WTC11 (cell line): ENCODE data around the gene ACP1. TPM values are rescaled to one million over a fixed set of nuclear protein-coding genes. Genes with fewer than 3 reads are reported as not detected.

Source experiments
- ATAC-seq: fragments of 200-7000 bp; cut with Tn5 transposase; 2 replicates; pipeline ENCODE4 v1.10.0; 2021; ENCODE audit warnings: mild to moderate bottlenecking, moderate library complexity
- CTCF ChIA-PET: fragments of 300-600 bp; sonication (Branson Sonifier 250); formaldehyde crosslinking; loops from one replicate; lab custom pipeline; 2021; ENCODE audit warnings: antibody characterized with exemption; lab: Charles Lee
- POLR2A ChIA-PET: fragments of 350-600 bp; sonication (Branson Sonifier 250); formaldehyde crosslinking; loops from one replicate; lab custom pipeline; 2021; ENCODE audit warnings: antibody characterized with exemption; lab: Charles Lee
- DNase-seq: peaks from one replicate; pipeline ENCODE4 v3.0.0; 2021; ENCODE audit warnings: low spot score
- H3K27ac Mint-ChIP-seq: 2 replicates; pipeline ENCODE4 v1.8.0; 2021; ENCODE audit warnings: mixed read lengths
- H3K27me3 Mint-ChIP-seq: 2 replicates; pipeline ENCODE4 v1.8.0; 2021; ENCODE audit warnings: low read depth, mild to moderate bottlenecking, moderate library complexity, mixed read lengths
- H3K36me3 Mint-ChIP-seq: 2 replicates; pipeline ENCODE4 v1.8.0; 2021; ENCODE audit warnings: mixed read lengths
- H3K4me1 Mint-ChIP-seq: 2 replicates; pipeline ENCODE4 v1.8.0; 2022; ENCODE audit warnings: mixed read lengths
- H3K4me3 Mint-ChIP-seq: 2 replicates; pipeline ENCODE4 v1.8.0; 2021; ENCODE audit warnings: mild to moderate bottlenecking, moderate library complexity, mixed read lengths
- H3K9me3 Mint-ChIP-seq: 2 replicates; pipeline ENCODE4 v1.8.0; 2021; ENCODE audit warnings: mixed read lengths
- CREM ChIP-seq: sonication (generic); formaldehyde crosslinking; IDR thresholded peaks from 2 replicates; pipeline ENCODE4 v1.8.1; 2022; ENCODE audit warnings: mild to moderate bottlenecking, missing genetic modification reagents, moderate library complexity
- KAT7 ChIP-seq: sonication (generic); formaldehyde crosslinking; IDR thresholded peaks from 2 replicates; pipeline ENCODE4 v1.8.1; 2023; ENCODE audit warnings: missing genetic modification reagents, mild to moderate bottlenecking, borderline replicate concordance
- MAX ChIP-seq: sonication (generic); formaldehyde crosslinking; IDR thresholded peaks from 2 replicates; pipeline ENCODE4 v1.8.0; 2022; ENCODE audit warnings: mild to moderate bottlenecking, missing genetic modification reagents
- NFATC4 ChIP-seq: fragments of 250-450 bp; sonication (Bioruptor Pico); IDR thresholded peaks from 2 replicates; pipeline ENCODE4 v1.9.0; 2021; ENCODE audit warnings: mild to moderate bottlenecking
- NFYB ChIP-seq: sonication (generic); formaldehyde crosslinking; conservative IDR thresholded peaks from 2 replicates; pipeline ENCODE4 v1.8.0; 2022; ENCODE audit warnings: low read depth, missing genetic modification reagents
- NR3C1 ChIP-seq: sonication (generic); formaldehyde crosslinking; conservative IDR thresholded peaks from 2 replicates; pipeline ENCODE4 v1.8.1; 2023; ENCODE audit warnings: low read depth, mild to moderate bottlenecking, missing genetic modification reagents
- PRRX2 ChIP-seq: fragments of 250-450 bp; sonication (Bioruptor Pico); IDR thresholded peaks from 2 replicates; pipeline ENCODE4 v1.8.0; 2021; ENCODE audit warnings: mild to moderate bottlenecking
- RELA ChIP-seq: sonication (generic); formaldehyde crosslinking; IDR thresholded peaks from 2 replicates; pipeline ENCODE4 v1.8.1; 2022; ENCODE audit warnings: missing genetic modification reagents, mild to moderate bottlenecking, borderline replicate concordance
- RORB ChIP-seq: fragments of 250-450 bp; sonication (Bioruptor Pico); IDR thresholded peaks from 2 replicates; pipeline ENCODE4 v1.9.0; 2021; ENCODE audit warnings: mild to moderate bottlenecking
- SMAD3 ChIP-seq: sonication (generic); formaldehyde crosslinking; IDR thresholded peaks from 2 replicates; pipeline ENCODE4 v1.8.0; 2022; ENCODE audit warnings: missing genetic modification reagents, mild to moderate bottlenecking, borderline replicate concordance
- STAT6 ChIP-seq: sonication (generic); formaldehyde crosslinking; conservative IDR thresholded peaks from 2 replicates; pipeline ENCODE4 v1.8.1; 2023; ENCODE audit warnings: mild to moderate bottlenecking, low read depth, missing genetic modification reagents, moderate library complexity
- TP53 ChIP-seq: sonication (generic); formaldehyde crosslinking; IDR thresholded peaks from 2 replicates; pipeline ENCODE4 v1.8.1; 2023; ENCODE audit warnings: mild to moderate bottlenecking, missing genetic modification reagents
- ZNF121 ChIP-seq: sonication (generic); formaldehyde crosslinking; IDR thresholded peaks from 2 replicates; pipeline ENCODE4 v1.8.0; 2023; ENCODE audit warnings: missing genetic modification reagents
- ZNF416 ChIP-seq: fragments of 250-450 bp; sonication (Bioruptor Pico); IDR thresholded peaks from 2 replicates; pipeline ENCODE4 v1.9.0; 2021; ENCODE audit warnings: mild to moderate bottlenecking, inconsistent platforms
- total RNA-seq: library from RNA; stranded (reverse); gene quantifications from 3 replicates; pipeline ENCODE4 v1.2.3, GENCODE V29; 2021
- TF ChIP-seq, protein P1 (sequence below): fragments of 250-450 bp; sonication (Bioruptor Pico); IDR thresholded peaks from 2 replicates; pipeline ENCODE4 v1.9.0; 2021; ENCODE audit warnings: mild to moderate bottlenecking, borderline replicate concordance
- TF ChIP-seq, protein P2 (sequence below): fragments of 250-450 bp; sonication (Bioruptor Pico); IDR thresholded peaks from 2 replicates; pipeline ENCODE4 v1.9.0; 2021; ENCODE audit warnings: mild to moderate bottlenecking
- TF ChIP-seq, protein P3 (sequence below): sonication (generic); formaldehyde crosslinking; IDR thresholded peaks from 2 replicates; pipeline ENCODE4 v1.8.1; 2023; ENCODE audit warnings: mild to moderate bottlenecking, moderate library complexity, missing genetic modification reagents
- TF ChIP-seq, protein P4 (sequence below): fragments of 250-450 bp; sonication (Bioruptor Pico); IDR thresholded peaks from 2 replicates; pipeline ENCODE4 v1.9.0; 2021; ENCODE audit warnings: mild to moderate bottlenecking

The ACP1 gene
- total RNA-seq, 1 experiment from 2014 or later: 150 TPM

DNA sequence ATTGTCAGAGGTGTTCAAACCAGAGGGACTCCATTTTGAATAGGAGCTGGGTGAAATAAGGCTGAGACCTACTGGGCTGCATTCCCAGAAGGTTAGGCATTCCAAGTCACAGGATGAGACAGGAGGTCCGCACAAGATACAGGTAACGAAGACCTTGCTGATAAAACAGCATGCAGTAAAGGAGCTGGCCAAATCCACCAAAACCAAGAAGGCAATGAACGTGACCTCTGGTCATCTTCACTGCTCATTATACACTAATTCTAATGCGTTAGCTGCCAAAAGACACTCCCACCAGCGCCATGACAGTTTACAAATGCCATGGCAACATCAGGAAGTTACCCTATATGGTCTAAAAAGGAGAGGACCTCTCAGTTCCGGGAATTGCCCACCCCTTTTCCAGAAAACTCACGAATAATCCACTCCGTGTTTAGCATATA, 11.5 kb upstream of the ACP1 start:
- TF ChIP-seq STAT6 (CRISPR knock-in tag): no peak
- no peak for TF ChIP-seq TP53 (CRISPR knock-in tag)
- no peak for TF ChIP-seq RELA (CRISPR knock-in tag)
- TF ChIP-seq, protein P1, sequence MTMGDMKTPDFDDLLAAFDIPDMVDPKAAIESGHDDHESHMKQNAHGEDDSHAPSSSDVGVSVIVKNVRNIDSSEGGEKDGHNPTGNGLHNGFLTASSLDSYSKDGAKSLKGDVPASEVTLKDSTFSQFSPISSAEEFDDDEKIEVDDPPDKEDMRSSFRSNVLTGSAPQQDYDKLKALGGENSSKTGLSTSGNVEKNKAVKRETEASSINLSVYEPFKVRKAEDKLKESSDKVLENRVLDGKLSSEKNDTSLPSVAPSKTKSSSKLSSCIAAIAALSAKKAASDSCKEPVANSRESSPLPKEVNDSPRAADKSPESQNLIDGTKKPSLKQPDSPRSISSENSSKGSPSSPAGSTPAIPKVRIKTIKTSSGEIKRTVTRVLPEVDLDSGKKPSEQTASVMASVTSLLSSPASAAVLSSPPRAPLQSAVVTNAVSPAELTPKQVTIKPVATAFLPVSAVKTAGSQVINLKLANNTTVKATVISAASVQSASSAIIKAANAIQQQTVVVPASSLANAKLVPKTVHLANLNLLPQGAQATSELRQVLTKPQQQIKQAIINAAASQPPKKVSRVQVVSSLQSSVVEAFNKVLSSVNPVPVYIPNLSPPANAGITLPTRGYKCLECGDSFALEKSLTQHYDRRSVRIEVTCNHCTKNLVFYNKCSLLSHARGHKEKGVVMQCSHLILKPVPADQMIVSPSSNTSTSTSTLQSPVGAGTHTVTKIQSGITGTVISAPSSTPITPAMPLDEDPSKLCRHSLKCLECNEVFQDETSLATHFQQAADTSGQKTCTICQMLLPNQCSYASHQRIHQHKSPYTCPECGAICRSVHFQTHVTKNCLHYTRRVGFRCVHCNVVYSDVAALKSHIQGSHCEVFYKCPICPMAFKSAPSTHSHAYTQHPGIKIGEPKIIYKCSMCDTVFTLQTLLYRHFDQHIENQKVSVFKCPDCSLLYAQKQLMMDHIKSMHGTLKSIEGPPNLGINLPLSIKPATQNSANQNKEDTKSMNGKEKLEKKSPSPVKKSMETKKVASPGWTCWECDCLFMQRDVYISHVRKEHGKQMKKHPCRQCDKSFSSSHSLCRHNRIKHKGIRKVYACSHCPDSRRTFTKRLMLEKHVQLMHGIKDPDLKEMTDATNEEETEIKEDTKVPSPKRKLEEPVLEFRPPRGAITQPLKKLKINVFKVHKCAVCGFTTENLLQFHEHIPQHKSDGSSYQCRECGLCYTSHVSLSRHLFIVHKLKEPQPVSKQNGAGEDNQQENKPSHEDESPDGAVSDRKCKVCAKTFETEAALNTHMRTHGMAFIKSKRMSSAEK (CRISPR knock-in tag): no peak
- no peak for TF ChIP-seq CREM
- no peak for TF ChIP-seq RORB
- no peak for TF ChIP-seq MAX (CRISPR knock-in tag)
- no peak for TF ChIP-seq NFYB (CRISPR knock-in tag)
- no peak for TF ChIP-seq PRRX2 (CRISPR knock-in tag)
- Mint-ChIP-seq H3K36me3 (peaks cover 30% of the 10 kb centered on the region), H3K4me1 (peaks cover 7% of the 10 kb centered on the region), H3K27me3 (peaks cover 3% of the 10 kb centered on the region), H3K27ac (no peak overlapping the region; the same call in 1 of the 2 replicates), H3K4me3 (no peak overlapping the region), H3K9me3 (peaks cover 17% of the 10 kb centered on the region)
- ChIA-PET POLR2A (no interaction called here), CTCF (no interaction called here)
- DNase-seq (no peak), ATAC-seq (no peak)

- ChIA-PET CTCF (interaction anchor here (1.2 kb wide), 1 partner anchor 8 kb away, joined by 3 read pairs; no protein-coding TSS in a partner anchor), POLR2A (no interaction called here)
- H3K27me3 Mint-ChIP-seq: peaks cover 3% of the 10 kb centered on the region
- peaks cover 27% of the 10 kb centered on the region for H3K9me3 Mint-ChIP-seq
- DNase-seq: no peak
- H3K27ac Mint-ChIP-seq: 0 out of 2 replicates have a peak overlapping the region, but pooled peaks have one; percentile 34
- no peak for TF ChIP-seq NFATC4
- no peak for TF ChIP-seq SMAD3 (CRISPR knock-in tag)
- H3K36me3 Mint-ChIP-seq: peaks cover 34% of the 10 kb centered on the region
- peaks cover 7% of the 10 kb centered on the region for H3K4me1 Mint-ChIP-seq
- no peak overlapping the region for H3K4me3 Mint-ChIP-seq
- ATAC-seq: no peak
Measured at GRCh38 chr2:254241-254640, 10.5 kb upstream of the ACP1 start.

DNA sequence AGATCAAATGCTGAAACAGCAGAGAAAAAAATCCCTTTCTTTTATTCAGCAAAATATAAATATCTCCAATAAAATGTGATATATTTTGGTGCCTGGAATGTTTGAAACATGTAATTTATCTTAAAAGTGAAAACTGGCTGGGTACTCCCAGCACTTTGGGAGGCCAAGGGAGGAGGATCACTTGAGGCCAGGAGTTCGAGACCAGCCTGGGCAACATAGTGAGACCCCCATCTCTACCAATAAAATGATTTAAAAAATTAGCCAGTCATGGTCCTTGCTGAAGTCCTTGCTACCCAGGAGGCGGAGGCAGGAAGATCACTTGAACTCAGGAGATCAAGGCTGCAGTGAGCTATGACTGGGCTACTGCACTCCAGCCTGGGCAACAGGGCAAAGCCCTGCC, 9.6 kb upstream of the ACP1 start:
- ChIA-PET CTCF (interaction anchor here (1.2 kb wide), 1 partner anchor 9 kb away, joined by 3 read pairs; no protein-coding TSS in a partner anchor), POLR2A (no interaction called here)
- no peak for TF ChIP-seq KAT7 (CRISPR knock-in tag)
- TF ChIP-seq, protein P2, sequence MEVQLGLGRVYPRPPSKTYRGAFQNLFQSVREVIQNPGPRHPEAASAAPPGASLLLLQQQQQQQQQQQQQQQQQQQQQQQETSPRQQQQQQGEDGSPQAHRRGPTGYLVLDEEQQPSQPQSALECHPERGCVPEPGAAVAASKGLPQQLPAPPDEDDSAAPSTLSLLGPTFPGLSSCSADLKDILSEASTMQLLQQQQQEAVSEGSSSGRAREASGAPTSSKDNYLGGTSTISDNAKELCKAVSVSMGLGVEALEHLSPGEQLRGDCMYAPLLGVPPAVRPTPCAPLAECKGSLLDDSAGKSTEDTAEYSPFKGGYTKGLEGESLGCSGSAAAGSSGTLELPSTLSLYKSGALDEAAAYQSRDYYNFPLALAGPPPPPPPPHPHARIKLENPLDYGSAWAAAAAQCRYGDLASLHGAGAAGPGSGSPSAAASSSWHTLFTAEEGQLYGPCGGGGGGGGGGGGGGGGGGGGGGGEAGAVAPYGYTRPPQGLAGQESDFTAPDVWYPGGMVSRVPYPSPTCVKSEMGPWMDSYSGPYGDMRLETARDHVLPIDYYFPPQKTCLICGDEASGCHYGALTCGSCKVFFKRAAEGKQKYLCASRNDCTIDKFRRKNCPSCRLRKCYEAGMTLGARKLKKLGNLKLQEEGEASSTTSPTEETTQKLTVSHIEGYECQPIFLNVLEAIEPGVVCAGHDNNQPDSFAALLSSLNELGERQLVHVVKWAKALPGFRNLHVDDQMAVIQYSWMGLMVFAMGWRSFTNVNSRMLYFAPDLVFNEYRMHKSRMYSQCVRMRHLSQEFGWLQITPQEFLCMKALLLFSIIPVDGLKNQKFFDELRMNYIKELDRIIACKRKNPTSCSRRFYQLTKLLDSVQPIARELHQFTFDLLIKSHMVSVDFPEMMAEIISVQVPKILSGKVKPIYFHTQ (CRISPR knock-in tag): no peak
- TF ChIP-seq, protein P3, sequence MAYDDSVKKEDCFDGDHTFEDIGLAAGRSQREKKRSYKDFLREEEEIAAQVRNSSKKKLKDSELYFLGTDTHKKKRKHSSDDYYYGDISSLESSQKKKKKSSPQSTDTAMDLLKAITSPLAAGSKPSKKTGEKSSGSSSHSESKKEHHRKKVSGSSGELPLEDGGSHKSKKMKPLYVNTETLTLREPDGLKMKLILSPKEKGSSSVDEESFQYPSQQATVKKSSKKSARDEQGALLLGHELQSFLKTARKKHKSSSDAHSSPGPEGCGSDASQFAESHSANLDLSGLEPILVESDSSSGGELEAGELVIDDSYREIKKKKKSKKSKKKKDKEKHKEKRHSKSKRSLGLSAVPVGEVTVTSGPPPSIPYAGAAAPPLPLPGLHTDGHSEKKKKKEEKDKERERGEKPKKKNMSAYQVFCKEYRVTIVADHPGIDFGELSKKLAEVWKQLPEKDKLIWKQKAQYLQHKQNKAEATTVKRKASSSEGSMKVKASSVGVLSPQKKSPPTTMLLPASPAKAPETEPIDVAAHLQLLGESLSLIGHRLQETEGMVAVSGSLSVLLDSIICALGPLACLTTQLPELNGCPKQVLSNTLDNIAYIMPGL (CRISPR knock-in tag): no peak
- peak; percentile 54; the same call in 1 of the 2 replicates for TF ChIP-seq ZNF121 (CRISPR knock-in tag)
- TF ChIP-seq ZNF416 (CRISPR knock-in tag): no peak
- no peak for TF ChIP-seq NR3C1
- TF ChIP-seq, protein P4, sequence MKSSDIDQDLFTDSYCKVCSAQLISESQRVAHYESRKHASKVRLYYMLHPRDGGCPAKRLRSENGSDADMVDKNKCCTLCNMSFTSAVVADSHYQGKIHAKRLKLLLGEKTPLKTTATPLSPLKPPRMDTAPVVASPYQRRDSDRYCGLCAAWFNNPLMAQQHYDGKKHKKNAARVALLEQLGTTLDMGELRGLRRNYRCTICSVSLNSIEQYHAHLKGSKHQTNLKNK (CRISPR knock-in tag): no peak
- peaks cover 36% of the 10 kb centered on the region for H3K36me3 Mint-ChIP-seq
- no peak overlapping the region for H3K4me3 Mint-ChIP-seq
- H3K9me3 Mint-ChIP-seq: peaks cover 31% of the 10 kb centered on the region
- peaks cover 7% of the 10 kb centered on the region for H3K4me1 Mint-ChIP-seq
- H3K27me3 Mint-ChIP-seq: peaks cover 4% of the 10 kb centered on the region
- ATAC-seq (no peak), DNase-seq (no peak)
- no peak overlapping the region for H3K27ac Mint-ChIP-seq
